WTC11 (cell line): ENCODE results near the gene TIMM22. TPM values are rescaled to one million over a fixed set of nuclear protein-coding genes. Genes with fewer than 3 reads are reported as not detected.

Experiments
- ATAC-seq: fragments of 200-7000 bp; cut with Tn5 transposase; 2 replicates; pipeline ENCODE4 v1.10.0; 2021; ENCODE audit warnings: mild to moderate bottlenecking, moderate library complexity
- CTCF ChIA-PET: fragments of 300-600 bp; sonication (Branson Sonifier 250); formaldehyde crosslinking; loops from one replicate; lab custom pipeline; 2021; ENCODE audit warnings: antibody characterized with exemption; lab: Charles Lee
- POLR2A ChIA-PET: fragments of 350-600 bp; sonication (Branson Sonifier 250); formaldehyde crosslinking; loops from one replicate; lab custom pipeline; 2021; ENCODE audit warnings: antibody characterized with exemption; lab: Charles Lee
- DNase-seq: peaks from one replicate; pipeline ENCODE4 v3.0.0; 2021; ENCODE audit warnings: low spot score
- H3K27ac Mint-ChIP-seq: 2 replicates; pipeline ENCODE4 v1.8.0; 2021; ENCODE audit warnings: mixed read lengths
- H3K27me3 Mint-ChIP-seq: 2 replicates; pipeline ENCODE4 v1.8.0; 2021; ENCODE audit warnings: low read depth, mild to moderate bottlenecking, moderate library complexity, mixed read lengths
- H3K36me3 Mint-ChIP-seq: 2 replicates; pipeline ENCODE4 v1.8.0; 2021; ENCODE audit warnings: mixed read lengths
- H3K4me1 Mint-ChIP-seq: 2 replicates; pipeline ENCODE4 v1.8.0; 2022; ENCODE audit warnings: mixed read lengths
- H3K4me3 Mint-ChIP-seq: 2 replicates; pipeline ENCODE4 v1.8.0; 2021; ENCODE audit warnings: mild to moderate bottlenecking, moderate library complexity, mixed read lengths
- H3K9me3 Mint-ChIP-seq: 2 replicates; pipeline ENCODE4 v1.8.0; 2021; ENCODE audit warnings: mixed read lengths
- CREM ChIP-seq: sonication (generic); formaldehyde crosslinking; IDR thresholded peaks from 2 replicates; pipeline ENCODE4 v1.8.1; 2022; ENCODE audit warnings: mild to moderate bottlenecking, missing genetic modification reagents, moderate library complexity
- EMX1 ChIP-seq: fragments of 250-450 bp; sonication (Bioruptor Pico); IDR thresholded peaks from 2 replicates; pipeline ENCODE4 v1.8.0; 2021; ENCODE audit warnings: mild to moderate bottlenecking
- IRF2 ChIP-seq: sonication (generic); formaldehyde crosslinking; IDR thresholded peaks from 2 replicates; pipeline ENCODE4 v1.8.0; 2022; ENCODE audit warnings: low read depth, missing genetic modification reagents, borderline replicate concordance
- MXD4 ChIP-seq: fragments of 250-450 bp; sonication (Bioruptor Pico); IDR thresholded peaks from 2 replicates; pipeline ENCODE4 v1.8.0; 2021; ENCODE audit warnings: mild to moderate bottlenecking, moderate library complexity, borderline replicate concordance
- NR1H2 ChIP-seq: sonication (generic); formaldehyde crosslinking; IDR thresholded peaks from 2 replicates; pipeline ENCODE4 v1.9.0; 2021; ENCODE audit warnings: mild to moderate bottlenecking, moderate library complexity, missing genetic modification reagents
- PREB ChIP-seq: sonication (generic); formaldehyde crosslinking; IDR thresholded peaks from 2 replicates; pipeline ENCODE4 v1.8.1; 2022; ENCODE audit warnings: mild to moderate bottlenecking, missing genetic modification reagents, moderate library complexity, borderline replicate concordance
- TEAD4 ChIP-seq: sonication (generic); formaldehyde crosslinking; IDR thresholded peaks from 2 replicates; pipeline ENCODE4 v1.8.0; 2022; ENCODE audit warnings: mild to moderate bottlenecking, missing genetic modification reagents
- ZNF263 ChIP-seq: sonication (generic); formaldehyde crosslinking; IDR thresholded peaks from 2 replicates; pipeline ENCODE4 v1.8.1; 2022; ENCODE audit warnings: low read depth, mild to moderate bottlenecking, moderate library complexity, missing genetic modification reagents
- ZNF317 ChIP-seq: sonication (generic); formaldehyde crosslinking; IDR thresholded peaks from 2 replicates; pipeline ENCODE4 v1.8.1; 2023; ENCODE audit warnings: low read depth, mild to moderate bottlenecking, moderate library complexity, missing genetic modification reagents, borderline replicate concordance
- ZNF396 ChIP-seq: fragments of 250-450 bp; sonication (Bioruptor Pico); IDR thresholded peaks from 2 replicates; pipeline ENCODE4 v1.8.0; 2021; ENCODE audit warnings: mild to moderate bottlenecking, moderate library complexity, borderline replicate concordance
- total RNA-seq: library from RNA; stranded (reverse); gene quantifications from 3 replicates; pipeline ENCODE4 v1.2.3, GENCODE V29; 2021
- TF ChIP-seq, protein P1 (sequence below): fragments of 250-450 bp; sonication (Bioruptor Pico); conservative IDR thresholded peaks from 2 replicates; pipeline ENCODE4 v1.9.0; 2021; ENCODE audit warnings: mild to moderate bottlenecking
- TF ChIP-seq, protein P2 (sequence below): sonication (generic); formaldehyde crosslinking; IDR thresholded peaks from 2 replicates; pipeline ENCODE4 v1.8.1; 2023; ENCODE audit warnings: mild to moderate bottlenecking, missing genetic modification reagents, borderline replicate concordance
- TF ChIP-seq, protein P3 (sequence below): sonication (generic); formaldehyde crosslinking; IDR thresholded peaks from 2 replicates; pipeline ENCODE4 v1.8.1; 2022; ENCODE audit warnings: missing genetic modification reagents, borderline replicate concordance

TIMM22 gene
- total RNA-seq, 1 experiment from 2014 or later: 18.0 TPM

DNA sequence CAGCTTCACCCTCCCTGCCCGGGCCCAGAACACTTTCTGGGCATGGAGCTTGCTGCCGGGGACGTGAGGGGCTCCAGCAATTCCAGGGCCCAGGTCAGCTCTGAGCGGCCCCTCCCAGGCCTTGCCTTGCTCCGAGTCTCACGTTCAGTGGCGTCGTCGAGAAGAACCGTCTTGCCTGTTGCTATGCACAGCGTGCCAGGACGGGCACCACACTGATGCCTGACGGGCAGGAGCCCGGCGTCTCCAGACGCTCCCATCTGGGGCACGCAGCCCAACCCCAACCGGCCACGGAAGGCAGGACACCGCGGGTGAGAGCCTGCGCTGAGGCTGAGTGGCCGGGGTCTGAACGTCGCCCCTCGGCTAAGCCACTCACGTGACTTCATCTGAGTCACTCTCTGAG is 27.1 kb downstream of the TIMM22 start:
- no peak overlapping the region for H3K4me3 Mint-ChIP-seq
- POLR2A ChIA-PET: no interaction called here
- ATAC-seq (no peak), DNase-seq (no peak)
- no peak overlapping the region for H3K27ac Mint-ChIP-seq
- H3K36me3 Mint-ChIP-seq: no peaks in the 10 kb centered on the region
- H3K4me1 Mint-ChIP-seq: no peaks in the 10 kb centered on the region
- H3K27me3 Mint-ChIP-seq: no peaks in the 10 kb centered on the region
- TF ChIP-seq IRF2: no peak
- TF ChIP-seq MXD4 (CRISPR knock-in tag): no peak
- TF ChIP-seq EMX1 (CRISPR knock-in tag): no peak
- TF ChIP-seq TEAD4: no peak
- no peak for TF ChIP-seq CREM (CRISPR knock-in tag)
- TF ChIP-seq, protein P1, sequence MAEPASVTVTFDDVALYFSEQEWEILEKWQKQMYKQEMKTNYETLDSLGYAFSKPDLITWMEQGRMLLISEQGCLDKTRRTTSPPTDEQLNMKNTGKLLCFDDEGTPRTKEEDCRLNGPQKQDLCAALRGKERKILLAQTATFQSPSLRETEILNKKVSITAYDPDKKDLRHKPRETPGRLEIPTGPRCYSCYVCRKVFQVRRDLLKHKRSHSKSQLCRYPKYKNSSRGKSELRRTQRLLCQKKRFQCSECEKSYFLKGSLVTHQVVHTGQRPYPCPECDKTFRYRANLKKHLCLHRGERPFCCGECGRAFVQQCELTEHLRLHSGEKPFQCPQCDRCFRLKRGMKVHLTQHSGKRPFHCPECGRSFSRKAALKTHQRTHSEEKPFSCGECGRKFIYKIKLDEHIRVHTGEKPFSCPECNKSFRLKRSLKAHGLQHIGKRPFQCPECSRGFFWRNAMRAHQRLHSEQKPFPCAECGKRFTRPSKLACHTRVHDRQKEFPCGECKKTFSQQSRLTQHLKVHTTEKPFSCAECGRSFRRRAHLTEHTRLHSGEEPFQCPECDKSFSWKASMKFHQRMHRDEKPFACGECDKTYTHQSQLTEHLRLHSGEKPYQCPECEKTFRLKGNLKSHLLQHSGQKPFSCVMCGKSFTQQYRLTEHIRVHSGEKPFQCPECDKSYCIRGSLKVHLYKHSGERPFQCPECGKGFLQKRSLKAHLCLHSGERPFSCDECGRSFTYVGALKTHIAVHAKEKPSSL: no peak
- no peak for TF ChIP-seq ZNF263 (CRISPR knock-in tag)
- TF ChIP-seq, protein P2, sequence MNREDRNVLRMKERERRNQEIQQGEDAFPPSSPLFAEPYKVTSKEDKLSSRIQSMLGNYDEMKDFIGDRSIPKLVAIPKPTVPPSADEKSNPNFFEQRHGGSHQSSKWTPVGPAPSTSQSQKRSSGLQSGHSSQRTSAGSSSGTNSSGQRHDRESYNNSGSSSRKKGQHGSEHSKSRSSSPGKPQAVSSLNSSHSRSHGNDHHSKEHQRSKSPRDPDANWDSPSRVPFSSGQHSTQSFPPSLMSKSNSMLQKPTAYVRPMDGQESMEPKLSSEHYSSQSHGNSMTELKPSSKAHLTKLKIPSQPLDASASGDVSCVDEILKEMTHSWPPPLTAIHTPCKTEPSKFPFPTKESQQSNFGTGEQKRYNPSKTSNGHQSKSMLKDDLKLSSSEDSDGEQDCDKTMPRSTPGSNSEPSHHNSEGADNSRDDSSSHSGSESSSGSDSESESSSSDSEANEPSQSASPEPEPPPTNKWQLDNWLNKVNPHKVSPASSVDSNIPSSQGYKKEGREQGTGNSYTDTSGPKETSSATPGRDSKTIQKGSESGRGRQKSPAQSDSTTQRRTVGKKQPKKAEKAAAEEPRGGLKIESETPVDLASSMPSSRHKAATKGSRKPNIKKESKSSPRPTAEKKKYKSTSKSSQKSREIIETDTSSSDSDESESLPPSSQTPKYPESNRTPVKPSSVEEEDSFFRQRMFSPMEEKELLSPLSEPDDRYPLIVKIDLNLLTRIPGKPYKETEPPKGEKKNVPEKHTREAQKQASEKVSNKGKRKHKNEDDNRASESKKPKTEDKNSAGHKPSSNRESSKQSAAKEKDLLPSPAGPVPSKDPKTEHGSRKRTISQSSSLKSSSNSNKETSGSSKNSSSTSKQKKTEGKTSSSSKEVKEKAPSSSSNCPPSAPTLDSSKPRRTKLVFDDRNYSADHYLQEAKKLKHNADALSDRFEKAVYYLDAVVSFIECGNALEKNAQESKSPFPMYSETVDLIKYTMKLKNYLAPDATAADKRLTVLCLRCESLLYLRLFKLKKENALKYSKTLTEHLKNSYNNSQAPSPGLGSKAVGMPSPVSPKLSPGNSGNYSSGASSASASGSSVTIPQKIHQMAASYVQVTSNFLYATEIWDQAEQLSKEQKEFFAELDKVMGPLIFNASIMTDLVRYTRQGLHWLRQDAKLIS (CRISPR knock-in tag): no peak
- no peak for TF ChIP-seq ZNF396 (CRISPR knock-in tag)
- TF ChIP-seq ZNF317: no peak
- H3K9me3 Mint-ChIP-seq: no peaks in the 10 kb centered on the region
- CTCF ChIA-PET: interaction anchor here (1.3 to 3.1 kb wide), 2 partner anchors 32 to 34 kb away, joined by 3 to 14 read pairs; no protein-coding TSS in a partner anchor

GRCh38 chr17:1025733-1026598 is 29.0 kb downstream of the TIMM22 start:
- no peak for DNase-seq
- ChIA-PET CTCF (interaction anchor here (1.9 kb wide), 1 partner anchor 30 kb away, joined by 10 read pairs; no protein-coding TSS in a partner anchor), POLR2A (no interaction called here)
- TF ChIP-seq NR1H2 (CRISPR knock-in tag): no peak
- TF ChIP-seq IRF2: no peak
- no peak for TF ChIP-seq PREB
- TF ChIP-seq, protein P3, sequence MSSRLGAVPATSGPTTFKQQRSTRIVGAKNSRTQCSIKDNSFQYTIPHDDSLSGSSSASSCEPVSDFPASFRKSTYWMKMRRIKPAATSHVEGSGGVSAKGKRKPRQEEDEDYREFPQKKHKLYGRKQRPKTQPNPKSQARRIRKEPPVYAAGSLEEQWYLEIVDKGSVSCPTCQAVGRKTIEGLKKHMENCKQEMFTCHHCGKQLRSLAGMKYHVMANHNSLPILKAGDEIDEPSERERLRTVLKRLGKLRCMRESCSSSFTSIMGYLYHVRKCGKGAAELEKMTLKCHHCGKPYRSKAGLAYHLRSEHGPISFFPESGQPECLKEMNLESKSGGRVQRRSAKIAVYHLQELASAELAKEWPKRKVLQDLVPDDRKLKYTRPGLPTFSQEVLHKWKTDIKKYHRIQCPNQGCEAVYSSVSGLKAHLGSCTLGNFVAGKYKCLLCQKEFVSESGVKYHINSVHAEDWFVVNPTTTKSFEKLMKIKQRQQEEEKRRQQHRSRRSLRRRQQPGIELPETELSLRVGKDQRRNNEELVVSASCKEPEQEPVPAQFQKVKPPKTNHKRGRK: no peak
- no peak for TF ChIP-seq TEAD4
- Mint-ChIP-seq H3K9me3 (no peaks in the 10 kb centered on the region), H3K27ac (peak overlapping the region; percentile 84), H3K36me3 (no peaks in the 10 kb centered on the region), H3K4me1 (no peaks in the 10 kb centered on the region), H3K4me3 (no peak overlapping the region), H3K27me3 (peaks cover 4% of the 10 kb centered on the region)
- ATAC-seq: no peak
